Stimulated activated CD8-positive, alpha-beta memory T cell treated with anti-CD3 and anti-CD28 coated beads, Interleukin-15, amount 100 ng/mL, for 1 hour (primary cell): ENCODE data around the gene ADARB2.

Experiments used
- DNase-seq: peaks from one replicate; pipeline ENCODE4 v3.0.0-alpha.2; 2020; ENCODE audit warnings: low read depth

Gene ADARB2

DNA sequence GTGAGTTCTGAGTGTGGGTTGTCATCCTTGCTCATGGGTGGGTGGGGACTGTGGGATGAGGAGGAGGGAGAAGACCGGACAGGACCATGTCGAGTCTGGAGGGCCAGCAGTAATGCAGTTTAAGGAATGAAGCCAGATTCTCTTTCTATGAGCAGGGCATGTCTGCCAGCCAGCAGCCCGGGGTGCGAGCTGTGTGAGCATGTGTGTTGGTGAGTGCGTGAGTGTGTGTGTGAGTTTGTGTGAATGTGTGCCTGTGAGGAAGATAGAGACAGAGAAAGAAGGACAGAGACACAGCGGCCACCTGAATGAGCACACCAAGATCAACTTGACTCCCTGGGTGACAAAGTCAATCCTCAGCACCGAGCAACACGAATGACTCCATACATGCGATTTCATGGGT, 52.3 kb downstream of the ADARB2 start:
- no peak for DNase-seq

DNA sequence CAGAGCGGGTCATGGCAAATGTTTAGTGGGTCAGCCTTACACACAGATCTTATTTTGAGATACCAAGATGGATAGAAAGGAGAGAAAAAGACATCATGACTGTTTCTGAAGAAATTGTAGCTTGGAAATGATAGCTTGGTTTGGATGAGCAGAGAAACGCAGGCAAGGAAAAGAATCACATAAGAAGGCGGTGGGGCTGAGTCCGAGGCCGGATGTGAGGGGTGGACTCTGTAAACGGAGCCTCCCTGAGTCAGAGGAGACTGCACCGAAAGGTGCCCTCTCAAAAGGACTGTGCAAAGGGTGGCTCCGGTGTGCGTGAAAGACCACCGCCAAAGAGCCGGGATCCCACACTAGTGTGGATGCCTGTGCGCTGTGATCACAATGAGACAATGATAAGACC, 53.7 kb downstream of the ADARB2 start:
- no peak for DNase-seq

DNA sequence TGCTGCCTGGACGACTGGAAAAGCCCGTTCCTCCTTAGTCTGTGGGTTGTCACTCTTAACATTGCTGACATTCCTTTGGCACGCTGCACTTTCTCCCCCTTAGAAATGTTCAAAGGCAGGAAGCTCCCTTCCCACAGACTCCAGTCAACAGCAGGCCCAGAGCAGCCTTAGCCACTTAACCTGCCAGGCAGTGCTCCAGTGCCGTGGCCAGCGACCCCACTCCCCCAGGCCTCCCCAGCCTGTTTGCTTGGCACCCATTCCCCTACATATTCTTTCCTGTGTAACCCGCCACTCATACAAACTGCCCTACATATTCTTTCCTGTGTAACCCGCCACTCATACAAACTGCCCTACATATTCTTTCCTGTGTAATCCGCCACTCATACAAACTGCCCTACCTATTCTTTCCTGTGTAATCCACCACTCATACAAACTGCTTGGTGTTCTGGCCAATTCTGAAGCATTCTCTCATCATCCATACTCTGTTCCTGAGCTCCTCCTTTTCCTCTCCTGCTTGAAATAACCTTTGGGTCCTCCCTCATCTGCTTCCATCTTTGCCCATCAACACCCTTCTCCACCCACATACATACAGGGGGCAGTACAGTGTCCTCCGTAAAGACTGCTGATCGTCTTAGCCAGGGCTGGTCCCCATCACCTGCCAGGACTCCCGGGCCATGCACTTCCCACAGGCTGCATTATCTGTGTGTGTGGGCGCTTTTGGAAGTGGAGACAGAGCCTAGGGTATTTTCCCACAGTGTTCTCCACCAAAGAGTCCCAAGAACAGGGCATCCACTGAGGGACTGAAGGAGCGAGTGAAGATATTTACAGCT, 57.3 kb downstream of the ADARB2 start:
- no peak for DNase-seq

DNA sequence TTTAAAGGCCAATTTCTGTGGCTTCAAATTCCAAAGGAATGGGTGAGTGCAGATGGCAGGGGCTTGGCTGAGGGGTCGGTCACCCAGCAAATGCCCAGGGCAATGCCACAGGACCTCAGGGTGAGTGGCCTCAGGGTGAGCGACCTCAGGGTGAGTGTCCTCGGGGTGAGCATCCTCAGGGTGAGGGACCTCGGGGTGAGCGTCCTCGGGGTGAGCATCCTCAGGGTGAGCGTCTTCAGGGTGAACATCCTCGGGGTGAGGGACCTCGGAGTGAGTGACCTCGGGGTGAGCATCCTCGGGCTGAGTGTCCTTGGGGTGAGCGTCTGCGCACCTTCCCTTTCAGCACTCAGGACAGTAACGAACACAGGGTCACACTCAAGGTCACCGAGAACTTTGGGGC, 59.2 kb downstream of the ADARB2 start:
- no peak for DNase-seq

DNA sequence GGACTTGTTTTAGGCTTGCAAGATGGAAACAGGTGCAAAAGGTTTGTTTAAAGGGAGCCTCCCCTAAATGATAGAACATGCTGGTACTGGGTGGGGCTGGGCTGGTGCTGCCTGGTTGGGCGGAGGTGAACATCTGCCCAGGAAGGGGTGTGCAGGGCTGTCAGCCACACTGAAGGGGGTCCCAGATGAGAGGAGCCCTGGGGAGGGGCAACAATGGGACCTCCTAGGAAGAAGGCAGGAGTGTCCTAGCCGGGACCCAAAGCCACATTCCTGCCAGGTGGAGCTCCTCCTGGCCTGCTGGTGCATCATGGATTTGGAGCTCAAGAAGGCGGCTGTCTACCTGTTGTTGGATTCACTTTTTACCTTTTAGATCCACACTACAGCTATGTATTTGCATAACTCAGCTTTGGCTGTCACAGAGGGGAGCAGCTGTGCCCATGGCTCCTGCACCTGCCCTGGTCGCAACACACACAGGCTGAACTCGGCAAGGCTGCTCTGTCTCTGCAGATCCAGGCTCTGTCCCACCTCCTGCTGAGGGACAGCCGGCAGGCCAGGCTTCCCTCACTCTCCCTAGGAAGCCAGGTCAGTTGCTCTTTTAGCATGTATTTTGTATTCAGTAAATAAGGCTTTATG, 59.9 kb downstream of the ADARB2 start:
- DNase-seq, result no peak

DNA sequence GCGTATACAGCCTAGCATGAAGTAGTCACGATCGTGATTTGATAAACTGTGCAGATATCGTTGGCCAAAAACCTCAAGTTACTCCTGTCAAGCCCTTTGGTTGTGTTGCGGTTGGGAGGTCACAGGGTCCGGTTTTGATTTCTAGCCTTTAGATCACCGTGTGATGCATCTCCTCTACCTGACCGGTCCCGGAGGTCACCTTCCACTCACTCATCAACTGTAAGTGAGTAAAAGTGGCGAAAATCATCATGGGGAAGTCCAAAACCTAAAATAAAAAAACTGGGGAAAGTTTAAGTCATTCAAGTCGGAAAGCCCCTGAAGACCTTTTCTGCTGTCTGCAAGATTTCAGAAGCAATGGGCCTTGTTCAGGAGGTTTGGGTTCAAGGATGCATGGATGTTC, 62.8 kb downstream of the ADARB2 start:
- DNase-seq, result no peak

DNA sequence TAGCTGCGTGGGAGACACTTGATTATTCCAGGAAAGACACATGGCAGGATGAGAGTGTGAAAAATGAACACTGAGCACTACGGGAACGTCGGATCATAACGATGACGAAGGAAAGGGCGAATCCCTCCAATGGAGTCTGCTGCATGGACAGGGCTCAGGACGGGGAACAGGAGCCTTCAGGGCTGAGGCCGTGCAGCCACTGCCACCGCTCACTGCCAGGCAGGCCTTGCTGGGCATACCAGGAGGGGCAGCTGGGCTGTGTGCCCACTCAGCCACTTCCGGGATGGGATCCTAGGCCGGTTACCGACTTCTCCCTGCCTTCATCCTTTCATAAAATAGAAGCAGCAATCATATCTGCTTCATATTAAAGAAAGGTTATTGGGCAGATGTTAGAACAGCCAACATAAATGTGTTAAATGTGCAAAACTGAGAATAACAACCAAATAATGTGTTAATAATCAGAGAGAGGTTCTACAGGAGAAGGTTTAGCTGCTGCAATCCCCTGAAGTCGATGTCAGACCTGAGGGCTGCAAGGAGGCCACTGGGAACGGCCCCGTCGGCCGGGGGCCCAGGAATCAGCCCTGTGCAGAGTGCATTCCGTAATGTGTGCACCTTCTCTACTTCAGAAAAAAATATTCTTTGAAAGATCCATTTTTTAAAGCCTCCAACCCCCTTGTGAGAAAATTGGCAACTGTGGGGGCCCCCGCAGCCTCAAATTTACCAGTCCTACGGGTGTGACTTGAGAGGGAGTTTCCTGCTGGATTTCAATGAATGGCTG, 63.6 kb downstream of the ADARB2 start:
- DNase-seq, result no peak

DNA sequence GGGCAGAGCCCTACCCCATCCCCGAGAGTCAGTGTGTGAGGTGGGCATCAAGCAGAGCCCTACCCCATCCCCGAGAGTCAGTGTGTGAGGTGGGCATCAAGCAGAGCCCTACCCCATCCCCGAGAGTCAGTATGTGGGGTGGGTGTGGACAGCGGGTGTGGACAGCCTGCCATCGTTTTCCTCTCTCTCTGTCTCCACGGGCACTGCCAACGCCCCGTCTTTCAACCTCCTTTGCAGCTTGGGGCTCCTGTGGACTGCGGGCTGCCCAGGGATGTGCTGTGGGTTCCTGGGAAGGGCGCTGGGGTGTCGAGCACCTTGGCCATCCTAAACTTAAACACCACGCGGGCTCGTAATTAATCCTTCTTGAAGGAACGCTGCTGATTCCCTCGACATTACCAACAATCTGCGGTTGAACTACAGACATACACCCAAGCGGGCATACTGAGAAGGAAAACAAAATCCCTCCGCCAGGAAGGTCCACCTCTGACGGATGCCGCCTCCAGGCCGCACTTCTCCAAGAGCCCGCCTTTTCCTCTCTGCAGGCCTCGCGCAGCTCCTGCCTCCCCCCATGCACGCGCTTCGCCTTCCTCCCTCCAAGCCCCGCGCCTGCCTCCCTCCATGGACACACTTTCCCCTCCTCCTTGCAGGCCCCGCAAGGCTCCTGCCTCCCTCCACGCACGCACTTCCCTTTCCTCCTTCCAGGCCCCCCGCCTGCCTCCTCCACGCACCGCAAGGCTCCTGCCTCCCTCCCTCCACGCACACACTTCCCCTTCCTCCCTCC, 65.1 kb downstream of the ADARB2 start:
- DNase-seq, result no peak

DNA sequence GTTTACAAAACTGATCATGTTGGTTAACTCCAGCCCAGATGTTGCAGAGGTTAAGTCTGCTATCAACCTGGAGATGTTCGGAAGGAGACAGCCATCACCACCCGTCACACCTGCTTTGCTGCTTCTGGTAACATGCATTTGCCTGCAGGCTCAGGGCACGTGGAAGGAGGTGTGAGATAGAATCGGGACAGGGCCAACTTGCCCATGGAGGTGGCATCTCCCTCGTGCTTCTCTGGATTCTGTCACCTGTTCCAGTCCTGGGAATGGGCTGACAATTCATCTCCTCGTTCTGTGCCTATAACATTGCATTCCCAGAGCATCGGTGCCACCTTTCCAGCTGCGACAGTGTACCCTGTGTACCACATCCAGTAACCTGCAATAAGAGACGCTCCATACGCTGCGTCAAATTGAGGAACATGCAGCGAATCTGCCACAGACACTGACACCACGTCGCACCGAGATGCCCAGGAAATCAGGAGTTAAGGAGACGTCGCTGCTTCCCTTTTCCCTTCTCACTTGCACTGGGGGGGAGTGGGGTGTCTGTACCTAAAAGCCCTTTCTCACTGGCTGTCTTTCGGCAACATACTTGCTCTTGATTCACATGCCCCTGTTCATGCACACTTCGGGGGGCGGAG, 65.8 kb downstream of the ADARB2 start:
- no peak for DNase-seq

DNA sequence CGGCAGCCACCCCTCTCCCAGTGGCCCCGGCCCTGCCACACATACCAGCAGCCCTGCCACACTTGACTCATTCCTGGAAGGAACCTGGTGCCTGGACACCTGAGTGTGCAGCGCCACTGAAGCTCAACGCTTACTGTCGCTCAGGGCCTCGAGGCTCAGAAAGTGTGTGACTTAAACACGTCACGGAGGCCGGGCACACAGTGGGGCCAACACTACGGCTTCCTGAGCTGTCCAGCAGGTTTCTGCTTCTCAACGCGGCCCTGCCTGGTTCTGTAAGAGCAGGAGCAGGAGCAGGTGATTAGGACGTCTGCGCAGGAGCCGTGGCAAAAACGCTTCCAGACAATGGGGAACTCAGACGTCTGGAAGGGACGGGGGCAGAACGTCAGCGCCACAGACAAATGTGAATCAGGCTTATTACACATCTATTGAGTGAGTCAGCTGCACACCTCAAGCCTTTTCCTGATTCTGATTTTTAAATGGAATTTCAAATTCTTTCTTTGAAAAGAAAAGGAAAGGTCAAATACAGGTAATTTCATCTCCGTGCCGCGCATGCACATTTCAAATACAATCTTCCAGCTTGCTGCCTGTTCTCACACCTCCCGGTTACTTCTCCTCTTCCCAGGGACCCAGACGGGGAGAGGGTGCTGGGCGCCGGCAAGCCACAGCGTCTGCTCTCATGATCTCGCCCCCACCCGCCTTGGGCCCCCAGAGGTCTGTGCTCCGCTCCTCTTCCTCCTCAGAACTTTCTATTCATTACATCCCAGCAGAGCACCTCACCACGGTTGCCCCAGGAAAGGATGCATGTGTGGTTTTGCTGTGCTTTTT, 66.6 kb downstream of the ADARB2 start:
- DNase-seq, result no peak

DNA sequence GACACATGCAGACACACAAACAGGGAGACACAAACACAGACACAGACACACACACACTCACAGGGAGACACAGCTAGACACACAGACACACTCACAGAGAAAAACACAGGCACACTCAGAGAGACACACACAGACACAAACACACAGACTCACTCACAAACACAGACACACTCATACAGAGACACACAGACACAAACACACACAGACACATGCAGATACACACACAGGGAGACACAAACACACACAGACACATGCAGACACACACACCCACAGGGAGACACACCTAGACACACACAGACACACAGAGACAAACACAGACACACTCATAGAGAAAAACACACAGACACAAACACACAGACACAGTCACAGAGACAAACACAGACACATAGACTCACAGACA, 67.9 kb downstream of the ADARB2 start:
- DNase-seq, result no peak

DNA sequence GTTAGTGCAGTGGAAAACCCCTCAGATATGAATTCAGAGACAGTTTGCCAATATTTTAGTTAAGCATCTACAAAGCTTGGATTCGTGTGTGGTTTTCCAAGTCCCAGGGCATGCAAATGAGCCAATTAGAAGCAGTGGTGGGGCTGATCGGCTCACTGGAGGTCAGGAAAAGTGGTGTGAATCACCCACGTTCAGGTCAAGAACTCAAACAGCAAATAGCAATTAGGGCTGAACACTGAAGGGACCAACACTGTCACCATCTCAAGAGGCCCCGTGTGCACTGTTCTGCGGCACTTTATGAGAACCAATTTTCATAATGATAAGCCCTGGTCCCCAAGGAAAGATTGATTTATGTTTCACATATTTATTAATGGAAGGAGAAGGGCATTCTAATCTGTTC, 68.9 kb downstream of the ADARB2 start:
- no peak for DNase-seq

DNA sequence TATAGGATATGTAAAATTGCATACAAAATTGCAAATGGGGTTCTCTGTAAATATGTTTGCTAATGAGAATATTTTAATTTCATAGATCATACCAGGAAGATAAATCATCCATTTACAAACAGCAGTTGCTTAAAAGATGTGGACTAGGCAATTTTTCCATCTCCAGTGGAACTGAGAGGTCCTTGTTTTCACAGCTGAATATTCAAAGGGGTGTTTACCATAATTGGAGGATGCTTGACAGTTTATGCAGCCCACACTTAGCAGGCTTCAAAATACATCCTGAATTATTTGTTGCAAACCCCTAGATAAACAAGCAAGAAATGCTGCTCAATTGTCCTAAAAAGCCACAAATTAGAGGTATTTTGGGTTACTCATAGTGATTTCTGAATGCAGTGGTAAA, 69.9 kb downstream of the ADARB2 start:
- DNase-seq, result no peak

DNA sequence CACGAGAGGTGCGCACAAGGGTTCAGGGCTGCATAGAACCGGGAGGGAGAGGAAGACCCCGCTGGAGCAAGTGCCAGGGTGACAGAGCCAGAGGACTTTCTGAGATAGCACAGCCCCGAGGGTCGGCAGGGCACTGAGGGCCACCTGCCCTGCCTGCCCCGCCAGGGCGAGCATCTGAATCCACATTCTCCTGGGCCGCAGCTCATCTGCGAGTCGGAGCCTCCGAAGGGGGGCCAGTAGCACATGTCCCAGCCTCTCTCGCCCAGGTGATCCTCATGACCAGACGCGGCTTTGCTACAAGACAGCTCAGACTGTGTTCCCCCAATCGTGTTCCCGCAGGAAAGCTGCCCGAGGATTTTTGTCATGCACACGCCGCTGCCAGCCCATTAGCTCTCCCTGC, 71.2 kb downstream of the ADARB2 start:
- DNase-seq, result no peak

DNA sequence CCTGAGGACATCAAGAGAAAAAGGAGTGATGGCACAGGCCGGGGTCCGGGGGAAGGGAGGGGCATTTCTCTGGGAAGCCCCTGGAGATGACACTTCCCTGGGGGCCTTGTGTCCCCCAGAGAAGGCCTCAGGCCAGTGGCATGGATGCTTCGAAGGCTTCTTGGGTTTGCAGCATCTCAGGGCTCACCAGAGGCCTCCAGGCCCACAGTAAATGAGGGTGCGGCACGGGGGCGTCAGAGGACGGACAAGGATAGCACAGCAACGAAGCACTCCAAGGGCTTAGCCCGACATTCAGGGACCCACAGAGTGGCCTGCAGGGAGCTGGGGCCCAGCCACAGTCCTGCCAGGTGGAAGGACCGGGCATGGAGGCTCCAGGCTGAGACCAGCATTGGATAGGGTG, 71.6 kb downstream of the ADARB2 start:
- no peak for DNase-seq

DNA sequence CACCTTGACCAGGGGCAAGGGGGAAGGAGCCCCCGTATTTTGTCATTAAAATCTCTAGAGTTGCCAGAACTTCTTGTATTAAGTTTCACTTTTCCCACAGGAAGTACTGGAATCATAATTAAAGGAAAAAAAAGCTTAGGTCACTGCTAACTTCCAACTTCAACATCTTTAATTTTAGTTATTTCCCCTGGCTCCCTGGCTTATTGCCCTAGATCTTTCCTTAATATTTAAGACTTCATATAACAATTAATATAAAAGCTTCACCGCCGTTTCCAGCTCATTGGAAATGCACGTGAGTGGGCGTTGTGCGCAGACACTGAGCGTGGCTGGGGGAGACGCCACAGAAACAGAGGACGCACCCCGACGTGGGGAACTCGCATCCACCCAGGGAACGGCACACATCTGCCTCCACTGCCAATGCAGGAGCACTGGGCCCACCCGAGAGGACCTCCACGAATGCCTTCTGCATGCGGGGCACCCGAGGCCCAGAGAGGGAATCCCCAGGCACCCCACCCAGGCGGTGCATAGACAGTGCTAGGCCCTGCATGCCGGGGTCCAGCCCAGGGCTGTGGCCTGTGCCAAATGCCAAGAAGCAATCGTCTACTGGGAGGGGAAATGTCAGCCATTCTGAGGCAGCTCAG, 72.2 kb downstream of the ADARB2 start:
- no peak for DNase-seq

DNA sequence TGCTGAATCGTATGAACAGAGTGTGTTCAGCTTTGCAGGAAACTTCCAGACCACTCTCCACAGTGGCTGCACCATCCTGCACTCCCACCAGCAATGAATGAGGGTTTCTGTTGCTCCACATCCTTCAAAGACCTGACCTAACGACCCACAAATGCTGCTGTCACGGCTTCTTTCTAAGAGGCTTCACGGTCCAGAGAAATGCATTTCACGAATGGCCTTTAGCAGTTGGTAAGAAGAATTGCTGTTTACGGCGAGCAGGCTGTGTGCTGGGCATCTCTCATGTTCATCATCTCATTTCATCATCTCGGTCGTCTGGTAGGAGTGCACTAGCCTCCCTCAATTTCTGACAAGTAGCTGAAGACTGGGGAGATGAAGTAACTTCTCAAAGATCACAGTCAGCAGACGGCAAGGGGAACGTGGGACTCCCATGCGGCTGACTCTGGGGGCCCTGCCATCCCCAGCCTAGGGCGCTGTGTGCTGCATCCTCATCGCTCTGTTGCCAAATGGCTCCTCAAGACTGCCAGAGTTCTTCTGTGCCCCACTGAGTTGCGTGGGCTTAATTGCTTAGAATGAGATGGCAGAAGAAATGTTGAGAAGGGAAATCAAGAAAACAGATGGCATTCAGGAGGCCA, 72.9 kb downstream of the ADARB2 start:
- no peak for DNase-seq

DNA sequence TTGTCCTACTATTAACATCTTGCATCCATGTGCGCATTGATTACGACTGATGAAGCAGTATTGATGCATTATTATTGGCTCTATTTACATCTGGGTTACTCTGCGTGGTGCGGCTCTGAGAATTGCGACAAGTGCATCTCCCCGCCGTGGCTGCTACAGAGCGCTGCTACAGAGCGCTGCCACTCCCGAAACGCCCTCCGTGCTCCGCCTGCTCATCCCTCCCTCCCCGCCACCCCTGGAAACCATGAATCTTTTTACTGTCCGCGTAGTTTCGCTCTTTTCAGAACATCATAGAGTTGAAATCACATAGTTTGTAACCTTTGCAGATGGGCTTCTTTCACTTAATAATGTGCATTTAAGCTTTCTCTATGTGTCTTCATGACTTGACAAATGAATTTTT, 74.1 kb downstream of the ADARB2 start:
- no peak for DNase-seq

DNA sequence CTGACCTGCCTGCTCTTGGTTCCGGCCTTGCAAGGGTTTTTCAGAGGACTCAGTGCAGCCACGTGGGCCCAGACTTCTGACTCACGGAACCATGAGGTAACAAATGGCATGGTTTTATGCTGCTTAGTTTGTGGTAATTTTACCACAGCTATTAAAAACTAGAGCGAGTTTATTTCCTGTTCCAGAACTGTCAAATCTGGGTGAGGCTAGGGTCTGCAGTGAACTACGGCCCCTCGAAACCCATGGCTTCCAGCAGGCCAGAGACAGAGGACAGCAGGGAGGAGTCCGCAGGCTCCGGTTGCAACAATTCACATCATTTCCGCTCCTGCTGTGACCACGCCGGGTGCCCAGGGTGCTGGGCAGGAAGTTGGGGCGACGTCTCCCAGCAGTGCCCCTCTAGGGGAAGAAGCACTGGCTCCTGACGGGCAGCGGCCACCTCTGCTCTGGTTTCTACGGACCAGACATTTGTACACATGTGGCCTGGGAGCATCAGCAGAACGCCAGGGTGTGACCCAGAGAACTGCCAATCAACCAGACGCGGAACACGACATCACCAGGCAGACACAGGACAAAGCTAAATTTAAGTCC, 74.8 kb downstream of the ADARB2 start:
- DNase-seq, result no peak
